DND-41 (cell line): ENCODE measurements around the gene WBP1L.

Experiments
- ATAC-seq: fragments of 200-7000 bp; cut with Tn5 transposase; 3 replicates; pipeline ENCODE4 v1.9.1; 2021; ENCODE audit warnings: low read depth; ENCODE audit not compliant: insufficient read depth
- DNase-seq: peaks from one replicate; pipeline ENCODE4 v3.0.0-alpha.2; 2020
- H2AFZ ChIP-seq: 2 replicates; pipeline ENCODE4 v1.6.0; 2012; ENCODE audit warnings: low read depth, low read length
- H3K27ac ChIP-seq: 2 replicates; pipeline ENCODE4 v1.5.1; 2012; ENCODE audit warnings: low read length, inconsistent platforms
- H3K27me3 ChIP-seq: fragments of 200-600 bp; sonication (generic); 2 replicates; pipeline ENCODE4 v1.6.0; 2012; ENCODE audit warnings: low read length, mild to moderate bottlenecking, inconsistent platforms; ENCODE audit not compliant: insufficient read depth, poor library complexity
- H3K36me3 ChIP-seq: 2 replicates; pipeline ENCODE4 v1.5.1; 2012; ENCODE audit warnings: low read length, inconsistent platforms; ENCODE audit not compliant: insufficient read depth
- H3K4me1 ChIP-seq: 2 replicates; pipeline ENCODE4 v1.5.1; 2012; ENCODE audit warnings: mild to moderate bottlenecking, low read length; ENCODE audit not compliant: insufficient read depth
- H3K4me2 ChIP-seq: 2 replicates; pipeline ENCODE4 v1.6.0; 2012; ENCODE audit warnings: mild to moderate bottlenecking, moderate library complexity, low read length, inconsistent platforms; ENCODE audit not compliant: insufficient read depth
- H3K4me3 ChIP-seq, 2 experiments: fragments of 200-600 bp in 1 of 2; shearing (Covaris generic) in 1 of 2; 2 replicates each; pipeline ENCODE4 v1.5.1; 2012 to 2016; ENCODE audit warnings: inconsistent platforms in 2 of 2, low read length in 2 of 2, mild to moderate bottlenecking in 2 of 2, low read depth in 1 of 2, moderate library complexity in 1 of 2
- H3K79me2 ChIP-seq: 2 replicates; pipeline ENCODE4 v1.6.0; 2012; ENCODE audit warnings: low read length, inconsistent platforms; ENCODE audit not compliant: insufficient read depth
- H3K9ac ChIP-seq: 2 replicates; pipeline ENCODE4 v1.6.0; 2012; ENCODE audit warnings: low read depth, mild to moderate bottlenecking, inconsistent platforms, low read length, moderate library complexity
- H3K9me3 ChIP-seq: 2 replicates; pipeline ENCODE4 v1.5.1; 2012; ENCODE audit warnings: low read length, moderate library complexity, mild to moderate bottlenecking, inconsistent platforms; ENCODE audit not compliant: insufficient read depth, severe bottlenecking
- H4K20me1 ChIP-seq: 2 replicates; pipeline ENCODE4 v1.6.0; 2012; ENCODE audit warnings: low read length; ENCODE audit not compliant: insufficient read depth
- CTCF ChIP-seq: IDR thresholded peaks from 2 replicates; pipeline ENCODE4 v1.5.1; 2012; ENCODE audit warnings: borderline replicate concordance, low read length, moderate library complexity, mild to moderate bottlenecking; ENCODE audit not compliant: poor library complexity, severe bottlenecking; ENCODE audit errors: extremely low read depth
- EZH2 ChIP-seq: IDR thresholded peaks from 3 replicates; pipeline ENCODE4 v1.6.1; 2012; ENCODE audit warnings: borderline replicate concordance, low read depth, mild to moderate bottlenecking, moderate library complexity, low read length, inconsistent platforms; ENCODE audit not compliant: severe bottlenecking

The WBP1L gene

GRCh38 chr10:102832248-102832647 is 88.5 kb downstream of the WBP1L start:
- Histone ChIP-seq H3K9ac (no peak overlapping the region), H4K20me1 (no peaks in the 10 kb centered on the region; the same call in 1 of the 2 replicates), H2AFZ (no peak overlapping the region), H3K79me2 (no peaks in the 10 kb centered on the region), H3K9me3 (peaks cover 2% of the 10 kb centered on the region), H3K36me3 (no peaks in the 10 kb centered on the region), H3K4me3 (no peak overlapping the region), H3K4me2 (no peak overlapping the region), H3K27me3 (no peaks in the 10 kb centered on the region), H3K27ac (no peak overlapping the region), H3K4me1 (no peaks in the 10 kb centered on the region)
- no peak for TF ChIP-seq EZH2
- TF ChIP-seq CTCF: no peak
- ATAC-seq (no peak), DNase-seq (no peak)

DNA sequence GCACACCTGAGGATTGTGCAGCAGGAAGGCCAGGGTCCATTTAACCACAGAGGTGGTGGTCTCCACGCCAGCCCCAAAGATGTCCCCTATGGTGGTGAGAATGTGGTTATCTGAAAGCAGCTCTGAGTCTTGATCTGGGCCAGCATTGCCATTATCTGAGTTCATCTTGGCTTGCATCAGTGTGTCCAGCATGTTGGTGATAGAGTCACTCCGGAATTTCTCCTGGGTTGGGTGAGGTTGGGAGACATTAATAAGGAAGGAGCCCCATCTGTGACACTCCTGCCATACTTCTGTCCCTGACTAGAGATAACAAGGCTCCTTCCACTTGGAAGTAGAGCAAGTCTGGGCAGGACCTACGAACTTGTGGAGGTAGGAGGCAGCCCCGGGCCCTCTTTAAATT is 89.2 kb downstream of the WBP1L start:
- H3K9ac ChIP-seq: no peak overlapping the region
- no peaks in the 10 kb centered on the region for H3K36me3 ChIP-seq
- TF ChIP-seq CTCF: no peak
- TF ChIP-seq EZH2: no peak
- H3K79me2 ChIP-seq: no peaks in the 10 kb centered on the region
- H3K9me3 ChIP-seq: peaks cover 9% of the 10 kb centered on the region
- no peak overlapping the region for H2AFZ ChIP-seq
- no peak overlapping the region for H3K4me2 ChIP-seq
- no peak for DNase-seq
- no peaks in the 10 kb centered on the region for H3K27me3 ChIP-seq
- no peak for ATAC-seq
- no peak overlapping the region for H3K4me3 ChIP-seq
- no peak overlapping the region for H3K27ac ChIP-seq
- no peaks in the 10 kb centered on the region; the same call in 1 of the 2 replicates for H4K20me1 ChIP-seq
- H3K4me1 ChIP-seq: no peaks in the 10 kb centered on the region

DNA sequence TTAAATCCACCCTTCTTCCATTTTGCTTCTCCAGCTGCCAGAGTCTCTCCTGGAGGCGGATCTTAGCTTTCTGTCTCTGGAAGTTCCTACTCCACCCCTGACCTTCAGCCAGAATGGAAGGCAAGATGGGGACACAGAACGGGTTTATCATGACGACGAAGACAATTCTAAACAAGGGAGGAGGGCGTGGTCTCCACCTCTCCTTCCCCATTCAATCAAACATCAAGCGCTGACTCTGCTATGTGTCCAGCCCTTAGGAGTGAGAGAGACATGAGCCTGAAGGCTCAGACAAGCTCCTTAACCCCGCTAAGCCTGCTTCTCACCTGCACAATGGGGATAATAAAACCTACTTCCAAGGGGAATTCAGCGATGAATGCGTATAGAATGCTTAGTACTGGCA is 90.4 kb downstream of the WBP1L start:
- Histone ChIP-seq H2AFZ (no peak overlapping the region), H3K4me3 (no peak overlapping the region), H3K36me3 (no peaks in the 10 kb centered on the region), H3K9me3 (peaks cover 9% of the 10 kb centered on the region), H3K9ac (no peak overlapping the region), H4K20me1 (no peaks in the 10 kb centered on the region; the same call in 1 of the 2 replicates), H3K79me2 (no peaks in the 10 kb centered on the region), H3K4me2 (no peak overlapping the region), H3K27me3 (no peaks in the 10 kb centered on the region), H3K4me1 (no peaks in the 10 kb centered on the region), H3K27ac (no peak overlapping the region)
- no peak for DNase-seq
- TF ChIP-seq EZH2 (no peak), CTCF (no peak)
- no peak for ATAC-seq

DNA sequence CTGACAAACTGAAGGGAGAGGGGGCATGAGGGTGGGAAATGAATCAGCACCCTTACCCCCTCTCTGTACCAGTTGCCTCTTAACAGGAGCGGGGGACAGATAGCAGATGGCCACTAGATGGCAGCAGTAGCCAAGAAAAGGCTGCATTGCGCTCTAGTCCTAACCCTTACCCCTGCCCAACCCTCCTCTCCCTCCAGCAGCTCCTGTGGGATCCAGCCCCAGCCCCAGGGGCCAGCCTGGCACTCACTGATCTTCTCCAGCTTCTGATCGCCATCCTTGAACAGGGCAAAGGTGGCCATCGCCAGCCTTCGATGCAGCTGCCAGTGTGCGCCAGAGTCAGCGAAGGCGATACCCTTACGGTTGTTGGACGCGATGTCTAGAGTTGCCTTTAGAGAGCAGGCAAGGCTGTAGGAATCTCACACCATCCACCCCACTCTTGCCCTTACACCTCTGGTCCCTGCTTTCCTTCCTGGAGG is 91.3 kb downstream of the WBP1L start:
- Histone ChIP-seq H2AFZ (no peak overlapping the region), H4K20me1 (no peaks in the 10 kb centered on the region; the same call in 1 of the 2 replicates), H3K4me2 (no peak overlapping the region), H3K4me3 (no peak overlapping the region), H3K9ac (no peak overlapping the region), H3K36me3 (no peaks in the 10 kb centered on the region), H3K27ac (no peak overlapping the region), H3K27me3 (no peaks in the 10 kb centered on the region), H3K9me3 (peaks cover 9% of the 10 kb centered on the region), H3K79me2 (no peaks in the 10 kb centered on the region), H3K4me1 (no peaks in the 10 kb centered on the region)
- DNase-seq: peak; percentile 81
- TF ChIP-seq CTCF (peak; percentile 97), EZH2 (no peak)
- ATAC-seq: peak; percentile 100
